Lung (tissue), 16 donors: Measurements from ENCODE around the gene SVOP. TPM values are rescaled to one million over a fixed set of nuclear protein-coding genes. Genes with fewer than 3 reads are reported as not detected.
A peak's percentile ranks its signal among the peaks of the same experiment; 100 is the strongest.

Source experiments
- ATAC-seq: fragments of 200-7000 bp; cut with Tn5 transposase; one replicate; pipeline ENCODE4 v1.9.1; 2020; ENCODE audit warnings: moderate number of reproducible peaks; ENCODE audit not compliant: insufficient read depth, low FRiP score
- DNase-seq, 3 donors: peaks; one replicate each; pipeline ENCODE4 v3.0.0-alpha.2; 2013 to 2017
- H3K27ac ChIP-seq, 2 donors: one replicate each; pipeline ENCODE4 v1.5.1; 2013; ENCODE audit warnings: mild to moderate bottlenecking in 2 of 2, moderate library complexity in 2 of 2, control low read depth in 1 of 2, inconsistent platforms in 1 of 2, low read depth in 1 of 2, low read length in 1 of 2
- H3K27me3 ChIP-seq, 3 donors: one replicate each; pipeline ENCODE4 v1.5.1; 2013; ENCODE audit warnings: low read length in 2 of 3; ENCODE audit not compliant: control insufficient read depth in 3 of 3, insufficient read depth in 3 of 3
- H3K36me3 ChIP-seq, 4 donors: one replicate each; pipeline ENCODE4 v1.5.1; 2013; ENCODE audit warnings: low read length in 4 of 4, mild to moderate bottlenecking in 1 of 4, moderate library complexity in 1 of 4; ENCODE audit not compliant: control insufficient read depth in 4 of 4, insufficient read depth in 4 of 4
- H3K4me1 ChIP-seq, 5 donors: one replicate each; pipeline ENCODE4 v1.5.1; 2013; ENCODE audit warnings: low read length in 5 of 5, mild to moderate bottlenecking in 2 of 5, moderate library complexity in 1 of 5; ENCODE audit not compliant: control insufficient read depth in 5 of 5, insufficient read depth in 5 of 5
- H3K4me3 ChIP-seq: one replicate; pipeline ENCODE4 v1.5.1; 2013; ENCODE audit warnings: mild to moderate bottlenecking, control low read depth, moderate library complexity
- H3K9ac ChIP-seq, 2 donors: one replicate each; pipeline ENCODE4 v1.5.1; 2013; ENCODE audit warnings: low read length in 2 of 2, control low read depth in 1 of 2; ENCODE audit not compliant: insufficient read depth in 1 of 2
- H3K9me3 ChIP-seq, 4 donors: one replicate each; pipeline ENCODE4 v1.5.1; 2013; ENCODE audit warnings: low read length in 3 of 4, mild to moderate bottlenecking in 1 of 4, moderate library complexity in 1 of 4; ENCODE audit not compliant: control insufficient read depth in 4 of 4, insufficient read depth in 3 of 4
- WGBS, 2 donors: extraction: QIAGEN DNeasy Blood & Tissue Kit; methylation state at CpG; one replicate each; pipeline ENCODE4 v1.1.7; 2013; 5-methylcytosine and 5-hydroxymethylcytosine counted together
- long read RNA-seq, 5 donors: transcript quantifications; one replicate each; lab custom pipeline, GENCODE V29; 2026
- polyA plus RNA-seq, 2 donors: library from polyadenylated mRNA; stranded (reverse); fragments of 200-250 nt; gene quantifications; one replicate each; pipeline ENCODE4 v1.2.1, GENCODE V29; 2013
- total RNA-seq, 2 donors: library from RNA; depleted of rRNA in 1 of 2; stranded (reverse); fragments of >200 nt in 1 of 2; gene quantifications; one replicate each; pipeline ENCODE4 v1.2.1, GENCODE V29; 2014 to 2021
- TF ChIP-seq, protein P1 (sequence below): IDR thresholded peaks from 2 replicates; pipeline ENCODE4 v1.5.1; 2012; ENCODE audit warnings: mild to moderate bottlenecking; ENCODE audit errors: control extremely low read depth, extremely low read depth
- donor health status: control.
- donor health status: control.
- donor health status: Bipolar disorder and iron deficiency.
- donor health status: healthy.
- donor health status: DM: yes; HTN: yes; CAD: no.

The SVOP gene, protein sequence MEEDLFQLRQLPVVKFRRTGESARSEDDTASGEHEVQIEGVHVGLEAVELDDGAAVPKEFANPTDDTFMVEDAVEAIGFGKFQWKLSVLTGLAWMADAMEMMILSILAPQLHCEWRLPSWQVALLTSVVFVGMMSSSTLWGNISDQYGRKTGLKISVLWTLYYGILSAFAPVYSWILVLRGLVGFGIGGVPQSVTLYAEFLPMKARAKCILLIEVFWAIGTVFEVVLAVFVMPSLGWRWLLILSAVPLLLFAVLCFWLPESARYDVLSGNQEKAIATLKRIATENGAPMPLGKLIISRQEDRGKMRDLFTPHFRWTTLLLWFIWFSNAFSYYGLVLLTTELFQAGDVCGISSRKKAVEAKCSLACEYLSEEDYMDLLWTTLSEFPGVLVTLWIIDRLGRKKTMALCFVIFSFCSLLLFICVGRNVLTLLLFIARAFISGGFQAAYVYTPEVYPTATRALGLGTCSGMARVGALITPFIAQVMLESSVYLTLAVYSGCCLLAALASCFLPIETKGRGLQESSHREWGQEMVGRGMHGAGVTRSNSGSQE
- total RNA-seq (under 1 TPM in 1 of 2 donors, not detected in 1; 0.11 TPM), polyA plus RNA-seq (not detected)
- long read RNA-seq, donor 1 = 0 reads
- long read RNA-seq, donor 2 = 0 reads
- long read RNA-seq, donor 3 = 0 reads
- long read RNA-seq, donor 4 = 0 reads
- long read RNA-seq, donor 5 = 0 reads

DNA sequence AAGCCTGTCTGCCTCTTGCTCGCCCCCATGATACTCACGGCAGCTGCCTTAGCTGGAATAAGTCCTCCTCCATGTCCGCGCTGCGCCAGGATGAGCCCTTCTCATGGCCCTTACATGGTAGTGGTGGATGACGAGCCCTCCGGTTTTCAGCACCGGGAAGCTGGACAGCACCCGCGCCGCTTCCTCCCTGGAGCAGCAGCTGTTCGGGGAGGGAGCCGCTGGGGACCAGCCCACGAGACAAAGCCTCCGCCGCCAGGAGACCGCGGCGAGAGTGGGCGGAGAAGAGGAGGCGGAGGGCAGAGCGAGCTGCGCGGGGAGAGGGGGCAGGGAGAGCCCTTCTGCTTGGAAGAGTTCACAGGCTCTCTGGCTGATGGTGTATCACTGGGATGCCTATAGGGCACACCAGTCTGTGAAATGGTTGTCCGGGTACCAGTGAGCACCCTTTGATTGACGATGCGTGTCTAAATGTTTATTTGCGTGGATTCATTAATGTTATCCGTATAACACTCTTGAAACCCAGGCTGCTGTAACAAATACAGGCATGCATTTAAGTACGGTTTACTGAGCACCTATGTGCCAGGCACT, at the start of gene SVOP:
Gene SVOP, minus strand, starts transcription at position 273 of the 585 bp plus-strand sequence. Its CDS starts 200 bp downstream, at position 73.
- TF ChIP-seq, protein P1, sequence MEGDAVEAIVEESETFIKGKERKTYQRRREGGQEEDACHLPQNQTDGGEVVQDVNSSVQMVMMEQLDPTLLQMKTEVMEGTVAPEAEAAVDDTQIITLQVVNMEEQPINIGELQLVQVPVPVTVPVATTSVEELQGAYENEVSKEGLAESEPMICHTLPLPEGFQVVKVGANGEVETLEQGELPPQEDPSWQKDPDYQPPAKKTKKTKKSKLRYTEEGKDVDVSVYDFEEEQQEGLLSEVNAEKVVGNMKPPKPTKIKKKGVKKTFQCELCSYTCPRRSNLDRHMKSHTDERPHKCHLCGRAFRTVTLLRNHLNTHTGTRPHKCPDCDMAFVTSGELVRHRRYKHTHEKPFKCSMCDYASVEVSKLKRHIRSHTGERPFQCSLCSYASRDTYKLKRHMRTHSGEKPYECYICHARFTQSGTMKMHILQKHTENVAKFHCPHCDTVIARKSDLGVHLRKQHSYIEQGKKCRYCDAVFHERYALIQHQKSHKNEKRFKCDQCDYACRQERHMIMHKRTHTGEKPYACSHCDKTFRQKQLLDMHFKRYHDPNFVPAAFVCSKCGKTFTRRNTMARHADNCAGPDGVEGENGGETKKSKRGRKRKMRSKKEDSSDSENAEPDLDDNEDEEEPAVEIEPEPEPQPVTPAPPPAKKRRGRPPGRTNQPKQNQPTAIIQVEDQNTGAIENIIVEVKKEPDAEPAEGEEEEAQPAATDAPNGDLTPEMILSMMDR = no peak
- Histone ChIP-seq H3K4me3 (no peak within 1 kb of the TSS), H3K4me1 (peaks cover 0 to 4% (median 0%) of the 10 kb centered on the region in 5 donors), H3K27ac (no peak within 1 kb of the TSS), H3K27me3 (no peaks in the 10 kb centered on the region), H3K9ac (no peak within 1 kb of the TSS), H3K36me3 (no peaks in the 10 kb centered on the region), H3K9me3 (peaks cover 0 to 2% (median 0%) of the 10 kb centered on the region in 4 donors)
- ATAC-seq = peak; percentile 79
- WGBS, 2 donors = 7 to 8% methylated on average over 30 of the region's 30 CpGs
- peak; percentile 92 to 94 (median 94) for DNase-seq

DNA sequence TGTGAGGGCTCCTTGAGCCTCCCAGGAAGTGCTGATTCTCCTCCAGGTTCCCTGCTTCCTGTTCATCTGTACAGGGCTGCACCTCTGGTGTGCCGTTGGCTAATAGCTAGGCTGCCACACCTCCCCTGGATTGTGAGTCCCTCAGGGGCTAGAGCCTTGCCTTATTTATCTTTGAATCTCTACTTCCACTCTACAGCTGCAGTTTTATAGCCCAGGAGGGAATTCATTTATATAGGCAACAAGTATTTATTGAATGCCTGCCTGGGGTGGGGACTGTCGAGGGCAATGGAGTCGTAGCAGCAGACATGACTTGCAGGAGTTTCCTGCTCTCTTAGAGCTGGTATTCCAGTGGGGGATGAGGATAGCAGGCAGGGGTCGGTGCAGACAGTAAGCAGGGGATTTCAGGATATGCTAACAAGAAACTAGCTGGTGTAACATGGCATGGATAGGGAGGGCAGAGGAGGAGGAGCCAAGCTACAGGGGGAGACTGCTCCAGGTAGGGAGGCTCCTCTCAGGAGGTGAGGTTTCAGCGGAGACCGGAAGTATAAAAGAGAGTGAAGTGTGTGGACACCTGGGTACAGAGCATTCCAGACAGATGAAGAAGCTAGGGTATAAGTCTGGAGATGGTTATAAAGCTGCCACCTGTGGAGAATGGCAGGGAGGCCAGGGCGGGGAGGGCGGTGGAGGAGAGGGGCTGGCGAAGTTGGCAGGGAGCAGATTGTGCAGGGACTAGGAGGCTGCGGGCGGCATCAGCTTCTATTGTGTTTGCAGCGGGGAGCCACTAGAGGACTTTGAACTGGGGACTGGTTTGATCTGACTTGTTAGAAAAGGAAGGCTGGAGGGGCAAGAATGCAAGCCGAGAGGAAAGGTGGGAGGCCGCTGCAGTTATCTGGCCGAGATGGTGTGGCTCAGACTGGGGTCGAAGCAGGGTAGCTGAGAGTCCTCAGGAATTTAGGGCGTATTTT, 48.7 kb upstream of the SVOP start:
- DNase-seq (no peak), ATAC-seq (no peak)
- TF ChIP-seq, protein P1 = no peak
- H3K9me3 ChIP-seq = no peaks in the 10 kb centered on the region
- no peak overlapping the region for H3K27ac ChIP-seq
- H3K4me3 ChIP-seq = no peak overlapping the region
- no peaks in the 10 kb centered on the region for H3K4me1 ChIP-seq
- no peak overlapping the region for H3K9ac ChIP-seq
- WGBS, 2 donors = 91 to 95% methylated on average over 17 of the region's 17 CpGs
- peaks cover 24 to 62% (median 51%) of the 10 kb centered on the region in 4 donors for H3K36me3 ChIP-seq
- no peaks in the 10 kb centered on the region for H3K27me3 ChIP-seq

DNA sequence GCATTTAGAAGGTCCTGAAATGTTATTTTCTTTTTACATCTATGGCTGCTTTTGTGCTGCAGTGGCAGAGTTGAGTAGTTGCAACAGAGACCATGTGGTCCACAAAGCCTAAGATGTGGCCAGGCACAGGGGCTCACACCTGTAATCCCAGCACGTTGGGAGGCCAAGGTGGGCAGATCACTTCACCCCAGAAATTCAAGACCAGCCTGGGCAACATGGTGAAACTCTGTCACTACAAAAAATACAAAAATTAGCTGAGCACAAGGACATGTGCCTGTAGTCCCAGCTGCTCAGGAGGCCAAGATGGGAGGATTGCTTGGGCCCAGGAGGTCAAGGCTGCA, 45.0 kb upstream of the SVOP start:
- WGBS, 2 donors = 82 to 100% methylated on average over 1 of the region's 1 CpG

More for the DNA sequence above, 45.0 kb upstream of the SVOP start:
- H3K27ac ChIP-seq = no peak overlapping the region
- no peak for ATAC-seq
- TF ChIP-seq, protein P1 = no peak
- peaks cover 19 to 54% (median 35%) of the 10 kb centered on the region in 4 donors for H3K36me3 ChIP-seq
- no peak for DNase-seq
- no peak overlapping the region for H3K4me3 ChIP-seq
- peaks cover 0 to 5% (median 0%) of the 10 kb centered on the region in 4 donors for H3K9me3 ChIP-seq
- no peaks in the 10 kb centered on the region for H3K27me3 ChIP-seq
- no peak overlapping the region for H3K9ac ChIP-seq
- no peaks in the 10 kb centered on the region for H3K4me1 ChIP-seq
